ENCODE measurements around the gene TMPRSS13.

Gene TMPRSS13

DNA sequence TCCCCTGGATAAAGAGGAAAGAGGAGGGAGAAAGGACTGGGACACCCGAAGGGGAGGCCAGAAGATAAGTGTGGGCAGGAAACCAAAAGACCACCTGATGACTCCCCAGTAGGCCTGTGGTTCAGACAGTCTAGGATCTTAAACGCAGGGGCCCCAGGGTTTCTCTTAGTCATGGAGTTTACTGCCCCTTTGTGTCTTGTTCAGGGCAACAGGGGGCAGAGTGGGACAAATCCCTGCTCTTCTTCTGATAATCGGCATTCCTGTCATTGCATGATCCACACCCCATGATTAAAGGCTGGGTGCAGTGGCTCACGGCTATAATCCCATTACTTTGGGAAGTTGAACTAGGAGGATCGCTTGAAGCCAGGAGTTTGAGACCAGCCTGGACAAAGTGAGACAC lies 4.7 kb upstream of the TMPRSS13 start:
- TF ChIP-seq, protein P1, sequence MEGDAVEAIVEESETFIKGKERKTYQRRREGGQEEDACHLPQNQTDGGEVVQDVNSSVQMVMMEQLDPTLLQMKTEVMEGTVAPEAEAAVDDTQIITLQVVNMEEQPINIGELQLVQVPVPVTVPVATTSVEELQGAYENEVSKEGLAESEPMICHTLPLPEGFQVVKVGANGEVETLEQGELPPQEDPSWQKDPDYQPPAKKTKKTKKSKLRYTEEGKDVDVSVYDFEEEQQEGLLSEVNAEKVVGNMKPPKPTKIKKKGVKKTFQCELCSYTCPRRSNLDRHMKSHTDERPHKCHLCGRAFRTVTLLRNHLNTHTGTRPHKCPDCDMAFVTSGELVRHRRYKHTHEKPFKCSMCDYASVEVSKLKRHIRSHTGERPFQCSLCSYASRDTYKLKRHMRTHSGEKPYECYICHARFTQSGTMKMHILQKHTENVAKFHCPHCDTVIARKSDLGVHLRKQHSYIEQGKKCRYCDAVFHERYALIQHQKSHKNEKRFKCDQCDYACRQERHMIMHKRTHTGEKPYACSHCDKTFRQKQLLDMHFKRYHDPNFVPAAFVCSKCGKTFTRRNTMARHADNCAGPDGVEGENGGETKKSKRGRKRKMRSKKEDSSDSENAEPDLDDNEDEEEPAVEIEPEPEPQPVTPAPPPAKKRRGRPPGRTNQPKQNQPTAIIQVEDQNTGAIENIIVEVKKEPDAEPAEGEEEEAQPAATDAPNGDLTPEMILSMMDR (IDR thresholded peaks at IDR 0.05; ENCODE audit: low read depth, low read length, missing control alignments): no peak
- H3K4me3 ChIP-seq (ENCODE audit: low read depth, low read length): no peak overlapping the region
- no peak for DNase-seq (ENCODE audit: low read depth)

DNA sequence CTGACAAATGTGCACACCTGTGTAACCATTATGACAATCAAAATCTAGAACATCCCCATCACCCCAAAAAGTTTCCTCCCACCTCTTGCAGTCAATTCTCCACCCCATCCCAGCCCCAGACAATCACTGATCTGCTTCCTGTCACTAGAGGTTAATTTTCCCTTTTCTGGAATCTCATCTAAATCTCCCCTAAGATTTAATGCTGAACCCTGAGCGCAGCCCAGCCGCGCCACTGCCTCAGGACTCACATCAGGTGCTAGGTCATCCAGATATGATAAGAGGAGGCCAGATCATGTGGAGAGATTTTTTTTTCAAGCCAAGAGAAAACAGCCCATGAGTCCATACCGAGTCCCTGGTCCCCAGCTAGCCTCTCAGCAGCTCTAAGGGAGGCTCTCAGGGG lies 4.3 kb upstream of the TMPRSS13 start:
- TF ChIP-seq, protein P1 (IDR thresholded peaks at IDR 0.05; ENCODE audit: low read depth, low read length, missing control alignments): no peak
- H3K4me3 ChIP-seq (ENCODE audit: low read depth, low read length): no peak overlapping the region
- DNase-seq (ENCODE audit: low read depth): no peak

DNA sequence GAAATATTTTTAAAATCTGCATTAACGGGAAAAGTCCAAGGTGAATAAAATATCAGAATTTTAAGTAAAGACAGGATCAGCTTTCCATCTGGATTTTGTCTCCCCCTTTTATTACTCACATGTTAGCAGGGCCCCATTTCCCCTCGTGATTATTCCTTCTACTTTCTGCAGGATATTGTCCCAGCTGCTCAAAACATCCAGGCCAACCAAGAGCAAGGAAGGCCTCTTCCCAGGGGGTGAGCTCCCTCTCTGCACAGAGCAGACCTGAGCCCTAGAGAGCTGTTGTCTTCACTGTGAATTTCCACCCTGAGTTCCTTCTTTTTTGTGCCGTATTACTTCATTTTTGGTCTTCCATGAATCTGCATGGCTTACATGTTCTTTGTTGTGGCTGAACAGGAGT lies 3.7 kb upstream of the TMPRSS13 start:
- no peak overlapping the region for H3K4me3 ChIP-seq (ENCODE audit: low read depth, low read length)
- TF ChIP-seq, protein P1 (IDR thresholded peaks at IDR 0.05; ENCODE audit: low read depth, low read length, missing control alignments): no peak
- DNase-seq (ENCODE audit: low read depth): no peak

DNA sequence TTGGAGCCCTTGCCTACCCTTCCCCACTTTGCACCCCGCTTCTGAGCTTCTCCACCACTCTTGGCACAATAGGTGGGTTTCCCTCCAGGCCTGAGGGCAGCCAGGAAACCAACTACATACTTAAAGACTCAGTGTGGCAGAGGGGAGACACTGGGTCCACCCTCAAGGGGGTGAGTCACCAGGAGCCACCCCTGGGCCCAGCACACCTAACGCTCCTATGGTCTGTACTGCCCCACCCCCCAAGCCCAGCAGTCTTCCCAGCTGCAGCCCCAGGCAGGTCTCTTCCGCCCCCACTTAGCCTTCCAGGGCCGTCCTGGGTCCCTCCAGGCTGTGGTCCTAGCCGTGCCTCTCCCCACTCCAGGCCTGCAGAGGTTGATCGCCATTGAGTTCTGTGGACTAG lies 3.2 kb upstream of the TMPRSS13 start:
- TF ChIP-seq, protein P1 (IDR thresholded peaks at IDR 0.05; ENCODE audit: low read depth, low read length, missing control alignments): no peak
- no peak for DNase-seq (ENCODE audit: low read depth)
- no peak overlapping the region for H3K4me3 ChIP-seq (ENCODE audit: low read depth, low read length)

- TF ChIP-seq, protein P1 (IDR thresholded peaks at IDR 0.05; ENCODE audit: low read depth, low read length, missing control alignments): no peak
- no peak for DNase-seq (ENCODE audit: low read depth)
- H3K4me3 ChIP-seq (ENCODE audit: low read depth, low read length): no peak overlapping the region
Measured at GRCh38 chr11:117931971-117932370, 2.8 kb upstream of the TMPRSS13 start.

- TF ChIP-seq, protein P1 (IDR thresholded peaks at IDR 0.05; ENCODE audit: low read depth, low read length, missing control alignments): no peak
- H3K4me3 ChIP-seq (ENCODE audit: low read depth, low read length): no peak overlapping the region
- no peak for DNase-seq (ENCODE audit: low read depth)
Measured at GRCh38 chr11:117931331-117931950, 2.2 kb upstream of the TMPRSS13 start.

DNA sequence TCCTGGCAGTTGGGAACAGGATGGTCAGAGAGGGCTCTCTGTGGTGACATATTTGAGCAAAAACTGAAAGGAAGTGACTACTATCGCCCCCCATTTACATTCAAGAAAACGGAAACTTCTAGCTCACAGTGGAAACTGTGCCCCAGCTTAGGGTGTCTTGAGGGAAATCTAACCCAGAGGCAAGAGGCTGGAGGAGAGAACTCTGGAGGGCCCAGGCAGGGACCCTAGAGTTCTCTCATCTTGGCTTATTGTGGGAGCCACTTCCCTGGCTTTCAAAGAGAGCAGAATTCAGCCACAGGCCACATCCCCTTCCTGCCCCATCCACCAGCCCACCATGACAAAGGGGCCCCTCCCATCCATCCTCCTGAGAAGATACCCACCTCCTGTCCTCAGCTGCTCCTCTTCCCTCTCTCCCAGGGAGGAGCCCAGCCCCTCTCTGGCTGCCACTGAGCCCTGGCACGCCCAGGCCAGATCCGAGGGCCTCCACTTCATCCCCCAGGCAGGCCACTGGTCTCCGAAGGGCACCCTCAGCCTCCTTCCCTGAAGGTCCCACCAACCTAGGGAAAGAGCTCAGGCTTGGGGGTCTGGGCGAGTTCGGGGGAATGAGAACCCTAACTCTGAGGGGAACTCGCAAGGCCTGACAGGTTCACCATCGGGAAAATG lies 1.6 kb upstream of the TMPRSS13 start:
- DNase-seq (ENCODE audit: low read depth): no peak
- TF ChIP-seq, protein P1 (IDR thresholded peaks at IDR 0.05; ENCODE audit: low read depth, low read length, missing control alignments): no peak
- no peak overlapping the region for H3K4me3 ChIP-seq (ENCODE audit: low read depth, low read length)

All from GM12864 (cell line).